Purkinje cell (primary cell): ENCODE data around the gene ZNF563. TPM values are rescaled to one million over a fixed set of nuclear protein-coding genes. Genes with fewer than 3 reads are reported as not detected.

Experiments used
- polyA plus RNA-seq: library from polyadenylated mRNA; unstranded; fragments of >200 nt; fragmentation: Nextera tagmentation; gene quantifications from 2 replicates; pipeline ENCODE4 v1.2.1, GENCODE V29; 2014

Gene ZNF563
- polyA plus RNA-seq: 5.9 and 7.5 TPM in 2 replicates

DNA sequence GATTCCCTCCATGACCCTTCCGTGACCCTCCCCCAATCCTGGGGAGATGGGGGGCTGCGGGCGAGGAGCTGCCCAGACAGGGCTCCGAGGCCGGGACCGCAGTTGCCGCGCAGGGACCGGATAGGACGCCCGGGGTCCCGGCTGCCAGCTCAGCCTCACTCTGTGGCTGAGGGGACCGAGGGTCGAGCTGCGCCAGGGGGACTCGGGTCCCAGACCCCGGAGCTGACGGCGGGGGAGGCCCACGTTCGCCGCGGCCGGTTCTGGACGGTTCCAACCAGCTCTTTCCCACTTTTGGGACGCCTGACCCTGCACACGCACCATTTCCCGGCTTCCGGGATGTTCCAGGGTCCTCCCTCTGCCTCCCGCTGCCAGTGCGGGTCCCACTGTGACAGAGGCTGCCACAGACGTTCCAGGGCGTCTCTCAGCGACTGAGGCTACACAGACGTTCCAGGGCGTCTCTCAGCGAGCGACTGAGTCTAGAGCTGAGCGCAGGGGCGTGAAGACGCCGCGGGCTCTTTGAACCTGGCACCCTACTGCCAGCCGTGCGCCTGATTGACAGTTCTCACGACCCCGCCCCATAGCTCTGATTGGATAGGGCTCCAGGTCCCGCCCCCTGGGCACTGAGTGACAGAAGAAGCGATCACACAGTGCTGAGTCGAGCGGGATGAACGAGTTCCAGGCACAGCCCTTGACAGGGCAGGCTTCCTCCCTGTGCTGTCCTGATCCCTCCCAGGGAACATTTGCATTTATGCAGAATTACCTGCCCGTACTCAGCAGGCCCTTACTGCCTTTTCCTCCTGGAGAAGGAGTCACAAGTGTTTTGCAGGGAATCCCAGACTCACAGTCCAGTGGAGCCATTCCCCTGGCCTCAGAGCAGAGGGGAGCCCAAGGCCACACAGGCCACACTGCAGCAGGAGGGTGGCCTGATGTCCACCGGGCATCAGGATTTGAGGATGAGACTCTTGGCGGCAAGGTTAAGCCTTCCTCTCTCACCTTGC lies at the start of gene ZNF563:
Gene ZNF563, minus strand, starts transcription at position 472 of the 998 bp plus-strand sequence. Its CDS starts 151 bp downstream, at position 321.

DNA sequence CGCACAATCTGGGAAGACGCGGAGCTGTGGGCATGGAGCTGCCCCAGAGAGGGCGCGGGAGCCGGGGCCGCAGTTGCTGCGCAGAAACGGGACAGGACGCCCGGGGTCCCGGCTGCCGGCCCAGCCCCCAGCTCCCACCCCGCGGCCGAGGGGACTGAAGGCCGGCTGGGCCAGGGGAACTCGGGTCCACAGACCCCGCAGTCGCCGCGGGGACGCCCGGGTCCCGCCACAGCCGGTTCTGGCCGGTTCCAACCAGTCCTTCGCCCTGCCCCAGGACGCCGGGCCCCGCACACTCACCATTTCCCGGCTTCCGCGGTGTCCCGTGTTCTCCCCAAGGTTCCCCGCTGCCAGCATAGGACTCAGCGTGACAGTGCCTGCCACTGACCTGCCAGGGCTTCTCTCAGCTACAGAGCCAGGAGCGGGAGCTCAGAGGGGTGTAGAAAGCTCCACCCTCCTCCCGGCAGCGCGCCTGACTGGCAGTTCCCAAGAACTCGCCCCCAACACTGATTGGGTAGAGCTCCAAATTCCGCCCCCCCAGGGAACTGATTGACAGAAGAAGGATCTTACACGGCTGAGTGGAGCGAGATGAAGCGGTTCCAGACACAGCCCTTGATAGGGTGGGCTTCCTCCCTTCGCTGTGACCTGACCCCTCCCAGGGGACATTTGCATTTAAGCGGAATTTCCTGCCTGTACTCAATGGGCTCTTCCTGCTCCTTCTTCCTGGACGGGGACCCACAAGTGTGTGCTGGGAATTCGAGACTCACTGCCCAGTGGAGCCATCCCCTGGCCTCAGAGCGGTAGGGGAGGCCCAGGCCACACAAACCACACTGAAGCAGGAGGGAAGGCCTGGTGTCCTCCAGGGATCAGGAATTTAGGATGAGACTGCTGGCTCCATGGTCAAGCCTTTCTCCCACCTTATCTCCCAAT lies 32.1 kb upstream of the ZNF563 start, which contains the start of gene ZNF442:
Gene ZNF442, minus strand, starts transcription at position 448 of the 927 bp plus-strand sequence. CDS start 2,052 bp downstream, outside the sequence.

DNA sequence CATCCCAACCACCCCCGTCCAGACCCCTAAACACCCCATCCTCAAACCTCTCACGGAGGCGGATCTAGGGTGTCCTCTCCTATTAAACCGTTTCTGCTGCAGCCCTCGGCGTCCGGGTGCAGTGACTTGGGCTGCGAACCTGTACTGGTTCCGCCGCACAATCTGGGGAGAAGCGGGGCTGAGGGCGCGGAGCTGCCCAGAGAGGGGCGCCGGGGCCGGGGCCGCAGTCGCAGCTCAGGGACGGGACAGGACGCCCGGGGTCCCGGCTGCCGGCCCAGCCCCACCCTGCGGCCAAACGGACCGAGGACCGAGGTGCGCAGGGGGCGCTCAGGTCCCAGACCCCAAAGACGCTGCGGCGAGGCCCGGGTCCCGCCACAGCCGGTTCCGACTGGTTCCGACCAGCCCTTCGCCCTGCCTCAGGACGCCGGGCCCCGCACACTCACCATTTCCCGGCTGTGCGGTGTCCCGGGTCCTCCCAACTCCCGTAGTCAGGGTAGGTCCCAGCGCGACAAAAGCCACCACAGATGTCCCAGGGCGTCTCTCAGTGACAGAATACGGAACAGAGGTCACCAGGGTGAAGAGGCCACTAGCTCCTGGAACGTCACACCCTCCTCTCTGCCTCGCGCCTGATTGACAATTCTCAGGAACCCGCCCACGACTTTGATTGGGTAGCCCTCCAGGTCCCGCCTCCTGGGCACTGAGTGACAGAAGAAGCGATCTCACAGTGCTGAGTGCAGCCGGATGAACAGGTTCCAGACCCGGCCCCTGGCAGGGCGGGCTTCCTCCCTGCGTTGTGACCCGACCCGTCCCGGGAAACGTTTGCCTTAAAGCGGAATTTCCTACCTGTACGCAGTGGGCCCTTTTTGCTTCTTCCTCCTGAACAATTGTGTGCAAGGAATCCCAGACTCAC lies 38.9 kb downstream of the ZNF563 start, which contains the start of gene ZNF44:
Gene ZNF44, minus strand, starts transcription at position 635 of the 910 bp plus-strand sequence. Its CDS starts 189 bp downstream, at position 446.

Other genes starting within 250 kb of the ZNF563 start
- not detected in 2 replicates for gene ZNF20, start 193.3 kb downstream of the ZNF563 start, polyA plus RNA-seq
- 4.5 and 9.4 TPM in 2 replicates for gene ZNF625, start 176.9 kb downstream of the ZNF563 start, polyA plus RNA-seq
- 4.0 and 7.6 TPM in 2 replicates for gene ZNF136, start 170.5 kb downstream of the ZNF563 start, polyA plus RNA-seq
- gene ZNF44, start 38.8 kb downstream of the ZNF563 start, polyA plus RNA-seq: 7.7 and 9.4 TPM in 2 replicates
- gene ZNF442, start 32.0 kb upstream of the ZNF563 start, polyA plus RNA-seq: 0.27 and 1.5 TPM in 2 replicates
- gene ZNF799, start 67.6 kb upstream of the ZNF563 start, polyA plus RNA-seq: 1.3 and 3.7 TPM in 2 replicates
- gene ZNF443, start 107.4 kb upstream of the ZNF563 start, polyA plus RNA-seq: 3.9 and 5.5 TPM in 2 replicates
- 2.4 and 4.3 TPM in 2 replicates for gene ZNF709, start 151.2 kb upstream of the ZNF563 start, polyA plus RNA-seq
- 1.0 and 4.2 TPM in 2 replicates for gene ZNF564, start 217.8 kb upstream of the ZNF563 start, polyA plus RNA-seq